ENCODE measurements around the gene ABLIM3.

DNA sequence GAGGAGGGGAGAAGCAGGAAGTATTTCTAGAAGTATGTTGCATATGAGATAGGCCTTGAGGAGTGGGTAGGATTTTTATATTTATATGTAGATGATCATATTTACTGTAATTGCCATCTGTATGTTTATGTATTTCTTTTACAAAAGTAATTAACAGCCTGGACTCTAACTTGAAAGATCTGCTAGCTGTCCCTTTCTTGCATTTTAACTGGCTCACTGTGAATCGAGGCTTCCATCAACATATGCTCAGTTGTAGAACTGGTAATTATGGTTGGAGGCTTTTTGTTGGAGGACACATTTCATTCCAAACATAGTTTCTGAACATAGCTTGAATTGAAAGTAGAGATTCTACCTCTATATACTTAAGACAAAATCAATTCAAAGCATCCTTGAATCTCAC lies 23.4 kb downstream of the ABLIM3 start:
- TF ChIP-seq TEAD4 (IDR thresholded peaks at IDR 0.05): no peak
- TF ChIP-seq EP300 (IDR thresholded peaks at IDR 0.05; ENCODE audit: borderline replicate concordance): no peak
- TF ChIP-seq RAD21 (IDR thresholded peaks at IDR 0.05; ENCODE audit: low read depth): no peak
- no peak for TF ChIP-seq CEBPB (IDR thresholded peaks at IDR 0.05)
- no peak for TF ChIP-seq TCF12 (IDR thresholded peaks at IDR 0.05; ENCODE audit: low read depth)
- no peak for TF ChIP-seq TAF1 (IDR thresholded peaks at IDR 0.05; ENCODE audit: low read depth)
- no peak for TF ChIP-seq EGR1 (IDR thresholded peaks at IDR 0.05)
- no peak for TF ChIP-seq NFIC (IDR thresholded peaks at IDR 0.05)
- TF ChIP-seq, protein P1, sequence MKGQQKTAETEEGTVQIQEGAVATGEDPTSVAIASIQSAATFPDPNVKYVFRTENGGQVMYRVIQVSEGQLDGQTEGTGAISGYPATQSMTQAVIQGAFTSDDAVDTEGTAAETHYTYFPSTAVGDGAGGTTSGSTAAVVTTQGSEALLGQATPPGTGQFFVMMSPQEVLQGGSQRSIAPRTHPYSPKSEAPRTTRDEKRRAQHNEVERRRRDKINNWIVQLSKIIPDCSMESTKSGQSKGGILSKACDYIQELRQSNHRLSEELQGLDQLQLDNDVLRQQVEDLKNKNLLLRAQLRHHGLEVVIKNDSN (IDR thresholded peaks at IDR 0.05): no peak
